Germinal center (tissue), 1 donor: ENCODE data around the gene MAP7D2.
A peak's percentile ranks its signal among the peaks of the same experiment; 100 is the strongest.

Experiments used
- DNase-seq: peaks from one replicate; pipeline ENCODE4 v3.0.0; 2012; ENCODE audit warnings: mixed read lengths, low spot score

MAP7D2 gene

DNA sequence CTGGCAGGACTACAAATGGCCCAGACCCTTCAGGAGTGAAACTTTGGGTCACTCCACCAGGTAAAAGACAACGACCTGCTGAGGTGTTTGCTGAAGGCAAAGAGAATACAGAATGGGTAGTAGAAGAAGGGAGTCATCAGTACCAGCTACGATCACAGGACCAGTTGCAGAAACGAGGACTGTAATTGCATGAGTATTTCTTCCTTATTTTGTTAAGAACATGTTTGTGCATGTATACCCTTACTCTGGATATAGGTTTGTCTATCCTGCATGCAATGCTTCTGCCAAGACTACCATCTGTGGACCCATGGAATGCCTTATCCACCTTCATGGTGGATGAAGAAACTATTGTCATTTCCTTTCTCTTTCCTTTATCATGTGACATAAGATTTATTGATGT, 77.7 kb downstream of the MAP7D2 start:
- no peak for DNase-seq

DNA sequence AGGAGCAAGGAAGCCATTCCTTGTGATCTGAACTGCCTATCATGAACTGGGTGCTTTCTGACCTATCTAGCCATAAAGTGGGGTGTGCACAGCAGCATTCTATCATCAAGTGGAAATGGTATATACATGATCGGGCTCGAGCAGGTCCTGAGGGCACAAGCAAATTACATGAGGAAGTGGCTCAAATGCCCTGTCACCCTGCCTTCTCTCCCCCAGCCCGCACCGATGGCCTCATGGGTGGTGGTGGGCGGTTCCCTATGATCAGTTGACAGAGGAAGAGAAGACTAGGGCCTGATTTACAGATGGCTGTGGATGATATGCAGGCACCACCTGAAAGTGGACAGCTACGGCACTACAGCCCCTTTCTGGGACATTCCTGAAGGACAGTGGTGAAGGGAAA, 79.5 kb downstream of the MAP7D2 start:
- no peak for DNase-seq

DNA sequence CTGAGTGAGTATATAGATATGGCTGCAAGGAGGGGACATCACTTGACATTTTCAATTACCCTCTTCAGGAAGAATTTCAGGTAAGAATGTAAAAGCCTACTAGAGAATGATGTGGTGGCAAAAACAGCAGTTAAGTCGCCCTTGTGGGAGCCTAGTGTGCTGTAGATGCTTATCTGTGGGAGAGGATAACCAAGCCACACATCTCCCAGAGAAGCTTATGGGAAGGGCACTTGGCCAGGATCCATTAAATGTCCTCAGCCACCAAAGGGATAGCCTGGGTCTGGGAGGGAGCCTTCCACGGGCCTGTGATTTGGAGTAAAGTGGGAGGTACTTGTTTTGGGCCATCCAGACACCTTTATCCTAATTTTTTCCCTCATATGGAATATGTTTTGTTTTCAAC, 84.5 kb downstream of the MAP7D2 start:
- DNase-seq: no peak

DNA sequence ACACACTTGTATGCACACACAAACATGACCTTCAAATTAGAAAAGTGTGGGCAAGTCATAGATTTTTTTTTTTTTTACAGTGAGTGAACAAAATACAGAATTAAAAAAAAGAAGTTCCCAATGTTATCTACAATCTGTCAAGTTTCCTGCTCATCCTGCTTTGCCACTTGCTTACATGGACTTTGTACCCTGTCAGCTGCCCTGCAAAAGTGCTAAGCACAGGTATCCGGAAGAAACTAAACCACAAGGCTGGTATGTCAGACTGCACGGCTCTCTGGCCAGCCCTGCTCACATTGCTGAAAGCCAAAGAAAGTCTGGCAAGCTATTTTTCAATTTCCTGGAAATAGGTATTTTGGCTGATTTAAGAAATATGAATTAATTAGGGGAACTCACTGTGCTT, 87.0 kb downstream of the MAP7D2 start:
- no peak for DNase-seq

DNA sequence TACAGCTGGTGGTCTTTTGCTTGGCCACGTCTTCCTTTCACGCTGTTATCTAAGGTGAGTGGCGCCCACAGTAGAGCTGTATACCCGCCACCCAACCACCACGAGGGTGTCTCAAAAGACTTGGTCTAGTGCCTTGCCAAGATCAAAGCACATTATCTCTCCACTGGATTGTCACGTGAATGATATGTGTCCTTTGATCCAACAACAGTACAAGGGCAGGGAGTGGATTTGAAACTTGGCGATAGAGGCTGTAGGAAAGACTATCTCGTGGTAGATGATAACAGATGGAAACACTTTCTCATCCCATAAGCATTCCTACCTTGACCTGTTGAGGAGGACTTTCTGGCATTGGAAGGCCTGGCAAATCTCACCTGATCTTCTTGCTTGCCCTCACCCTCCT, 88.1 kb downstream of the MAP7D2 start:
- no peak for DNase-seq

DNA sequence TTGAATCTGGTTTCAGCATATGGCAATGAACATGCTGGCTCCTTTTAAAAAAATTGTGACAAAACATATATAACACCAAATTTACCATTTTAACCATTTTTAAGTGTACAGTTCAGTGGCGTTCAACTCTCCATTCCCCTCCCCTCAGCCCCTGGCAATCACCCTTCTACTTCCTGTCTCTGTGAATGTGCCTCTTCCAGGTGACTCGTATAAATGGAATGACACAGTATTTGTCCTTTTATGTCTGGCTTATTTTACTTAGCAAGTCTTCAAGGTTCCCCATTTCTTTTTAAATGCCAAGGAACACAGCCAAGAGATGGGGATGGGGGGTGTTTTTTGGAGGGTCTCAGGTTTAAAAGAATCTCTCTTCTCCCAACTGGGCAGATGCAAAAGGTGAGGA, 90.4 kb downstream of the MAP7D2 start:
- no peak for DNase-seq

DNA sequence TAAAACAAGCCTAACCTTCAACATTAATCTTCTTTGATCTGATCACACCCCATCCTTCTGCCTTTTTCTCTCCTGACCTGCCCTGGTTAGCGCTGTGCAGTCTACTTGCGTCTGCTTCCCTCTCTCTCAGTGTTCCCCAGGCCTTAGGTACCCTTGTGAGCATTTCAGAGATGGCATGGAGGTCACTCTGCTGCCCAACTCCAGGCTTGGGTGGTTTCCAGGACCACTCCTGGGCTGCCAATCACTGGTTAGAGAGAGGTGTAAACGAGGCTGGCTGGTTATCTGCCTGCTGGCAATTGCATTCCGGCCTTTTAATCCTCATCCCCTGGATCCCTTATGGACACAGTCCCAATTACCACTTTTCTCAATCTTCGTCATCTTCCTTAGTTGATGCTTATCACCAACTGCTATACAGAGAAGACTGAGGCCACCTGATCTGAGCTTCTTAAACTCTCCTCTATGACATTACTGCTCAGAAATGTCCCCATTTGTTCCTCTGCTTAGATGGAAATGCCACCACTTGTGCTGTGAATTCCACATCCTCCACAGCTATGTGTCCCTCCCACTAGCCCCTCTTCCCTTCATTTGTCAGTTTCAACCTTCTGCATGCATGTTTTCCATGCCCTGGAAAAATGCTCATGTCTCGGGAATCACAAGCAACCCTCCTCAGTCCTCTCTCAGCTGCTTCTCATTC, 96.9 kb downstream of the MAP7D2 start:
- DNase-seq: no peak

DNA sequence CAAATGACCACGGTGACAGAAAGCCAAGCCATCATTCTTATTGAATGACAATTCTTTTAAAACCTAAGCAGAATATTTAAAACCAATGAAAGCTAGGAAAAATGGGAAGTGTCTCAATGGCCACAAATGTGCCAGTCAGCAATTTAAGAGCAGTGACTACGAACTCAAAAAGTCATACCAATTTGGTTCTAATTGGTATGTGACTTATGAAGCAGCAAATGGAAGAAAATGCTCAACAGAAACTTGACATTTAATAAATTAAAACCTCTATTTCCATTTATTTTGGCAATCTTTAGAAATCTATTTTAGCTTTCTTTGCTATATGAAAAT, 100.1 kb downstream of the MAP7D2 start:
- DNase-seq: no peak

DNA sequence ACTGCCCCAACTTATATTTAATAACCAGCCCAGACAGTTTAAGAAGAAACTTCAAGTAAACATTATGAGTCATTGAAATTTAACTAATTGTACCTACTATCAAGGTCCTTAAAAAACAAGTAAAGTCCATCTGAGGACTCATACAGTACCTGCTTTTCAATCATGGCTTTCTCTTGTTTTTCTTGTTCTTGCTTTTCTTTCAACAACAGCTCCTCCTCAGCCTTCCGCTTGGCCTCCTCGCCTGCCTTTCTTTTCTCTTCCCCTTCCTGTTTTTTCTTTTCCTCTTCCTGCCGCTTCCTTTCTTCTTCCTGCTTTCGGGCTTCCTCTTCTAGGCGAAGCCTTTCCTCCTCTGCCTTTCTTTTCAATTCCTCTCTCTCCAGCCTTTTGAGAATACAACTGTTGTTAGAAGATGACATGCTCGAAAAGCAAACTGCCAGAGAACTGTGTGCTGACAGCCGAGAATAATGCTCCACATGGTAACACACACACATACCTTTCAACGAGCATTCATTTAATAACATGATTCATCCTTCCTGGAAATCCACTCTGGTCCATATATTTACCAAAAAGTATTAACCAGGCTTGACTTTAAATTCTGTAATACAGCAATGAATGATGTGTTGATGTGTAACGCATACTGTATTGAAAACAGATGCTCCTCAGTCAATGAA, 100.6 kb downstream of the MAP7D2 start:
- no peak for DNase-seq

DNA sequence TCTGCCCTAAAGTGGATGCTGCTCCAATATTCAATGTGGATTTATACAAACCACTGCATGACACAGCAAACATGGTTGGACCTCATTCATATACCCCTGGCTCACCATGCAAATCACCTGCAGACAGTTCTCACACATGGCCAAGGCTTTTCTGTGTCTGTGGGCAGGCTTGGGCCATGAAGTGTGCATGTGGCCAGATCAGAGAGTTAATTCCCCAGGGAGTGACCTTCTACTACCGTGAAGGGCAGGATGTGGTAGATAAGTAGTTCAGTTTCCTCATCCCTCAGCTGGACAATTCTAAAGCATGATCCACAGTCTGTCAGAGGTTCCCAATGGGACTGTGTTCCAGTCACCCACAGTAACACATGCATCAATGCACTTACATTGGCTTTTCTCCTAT, 101.3 kb downstream of the MAP7D2 start:
- DNase-seq: no peak

DNA sequence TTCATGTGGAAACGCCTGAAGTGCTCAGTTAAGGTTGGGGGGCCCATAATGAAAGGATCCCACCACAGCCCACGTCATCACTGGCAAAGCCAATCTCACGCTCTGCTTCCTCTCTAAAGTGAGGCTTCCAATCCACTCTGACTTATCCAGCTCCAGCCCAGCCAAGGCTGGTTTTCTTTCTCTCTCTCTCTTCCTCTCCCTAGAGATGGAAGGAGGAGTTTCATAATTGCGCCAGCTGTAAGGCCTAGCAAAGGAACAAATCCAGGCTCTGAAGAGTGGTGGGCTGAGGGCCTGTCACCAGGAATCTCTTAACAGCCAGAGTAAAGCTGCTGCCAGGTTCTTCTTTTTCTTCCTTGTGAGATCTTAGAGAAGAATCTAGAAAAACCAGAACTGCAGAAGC, 105.1 kb downstream of the MAP7D2 start:
- no peak for DNase-seq

DNA sequence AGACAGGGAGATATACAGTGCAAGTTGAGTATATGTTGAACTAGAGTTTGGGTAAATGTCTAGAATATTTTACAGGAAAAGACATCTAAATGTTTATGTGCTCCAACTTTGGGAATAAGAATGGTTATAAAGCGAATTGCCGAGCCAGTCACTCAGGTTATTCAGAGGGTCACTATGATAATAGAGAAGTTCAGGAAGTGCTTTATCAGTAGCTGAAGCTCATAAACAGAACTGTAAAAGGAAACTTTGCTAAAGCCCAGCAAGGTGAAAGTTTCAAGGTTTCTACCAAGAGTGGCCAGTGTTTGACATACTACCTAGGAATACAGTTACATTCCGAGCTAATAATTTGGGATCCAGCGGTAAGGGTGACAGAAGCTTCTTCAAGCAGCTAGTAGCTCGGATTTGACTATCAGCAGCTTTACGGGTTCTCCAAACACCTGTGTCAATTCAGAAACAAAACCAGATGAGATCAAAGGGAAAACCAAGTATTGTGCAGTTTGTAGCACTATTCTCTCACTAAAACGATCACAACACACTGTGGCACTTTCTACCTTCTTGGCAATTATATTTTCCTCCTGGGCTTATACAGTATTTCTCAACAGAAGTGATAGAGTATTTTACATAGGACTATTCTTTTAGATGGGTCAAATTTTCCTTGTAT, 108.6 kb downstream of the MAP7D2 start:
- DNase-seq: no peak

DNA sequence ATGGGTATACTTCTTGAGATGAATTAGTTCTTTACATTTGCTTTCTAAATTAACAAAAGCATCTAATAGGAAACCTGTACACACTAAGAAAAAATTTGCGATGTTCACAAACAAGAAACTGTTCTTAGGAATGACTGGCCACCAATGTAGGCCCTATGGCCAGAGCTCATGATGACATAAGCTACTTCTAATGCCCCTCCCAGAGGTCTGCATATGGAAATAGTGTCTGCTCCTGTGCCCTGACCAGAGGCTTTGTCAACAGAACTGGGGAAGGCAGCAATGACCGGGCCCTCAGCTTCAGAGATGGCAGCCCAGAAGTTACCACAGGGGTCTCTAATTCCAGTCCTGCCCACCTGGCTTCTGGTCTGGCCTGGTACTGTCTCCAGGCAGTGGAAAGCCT, 110.8 kb downstream of the MAP7D2 start:
- no peak for DNase-seq

DNA sequence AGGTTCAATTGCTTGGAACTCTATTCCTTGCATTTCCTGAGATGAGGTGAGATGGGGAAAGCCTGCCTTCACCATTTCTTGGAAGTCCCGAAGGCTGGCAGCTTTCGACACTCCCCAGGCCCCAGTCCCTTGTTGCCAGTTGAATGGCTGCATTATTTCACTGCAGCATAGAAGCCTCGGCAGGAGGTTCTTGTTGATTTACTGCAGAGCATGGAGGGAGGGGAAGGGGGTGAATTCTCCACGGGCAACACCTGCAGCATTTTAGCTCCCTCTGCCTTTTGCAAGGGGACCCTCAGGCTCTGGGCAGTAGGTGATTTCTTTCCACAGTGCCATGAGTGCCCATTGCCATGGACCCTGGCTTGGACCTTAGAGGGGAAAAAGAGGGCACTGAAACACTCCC, 115.1 kb downstream of the MAP7D2 start:
- DNase-seq: no peak

DNA sequence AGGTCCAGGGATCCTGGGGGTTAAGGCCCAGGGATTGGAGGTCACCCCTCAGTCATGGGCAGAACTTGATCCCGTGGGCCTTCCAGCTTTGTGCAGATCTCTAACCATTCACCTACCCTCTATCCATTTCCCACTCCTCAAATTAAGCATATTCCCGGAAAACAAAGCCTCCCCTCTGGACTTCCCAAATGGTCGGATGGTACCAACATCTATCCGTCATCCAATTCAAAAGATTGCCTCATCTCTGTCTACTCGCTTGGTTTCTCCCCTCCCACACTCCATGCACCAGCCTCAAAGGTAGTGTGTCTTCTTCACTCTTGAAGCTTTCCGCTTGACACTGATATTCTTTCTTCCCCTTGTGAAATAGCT, 125.4 kb downstream of the MAP7D2 start:
- DNase-seq: no peak

DNA sequence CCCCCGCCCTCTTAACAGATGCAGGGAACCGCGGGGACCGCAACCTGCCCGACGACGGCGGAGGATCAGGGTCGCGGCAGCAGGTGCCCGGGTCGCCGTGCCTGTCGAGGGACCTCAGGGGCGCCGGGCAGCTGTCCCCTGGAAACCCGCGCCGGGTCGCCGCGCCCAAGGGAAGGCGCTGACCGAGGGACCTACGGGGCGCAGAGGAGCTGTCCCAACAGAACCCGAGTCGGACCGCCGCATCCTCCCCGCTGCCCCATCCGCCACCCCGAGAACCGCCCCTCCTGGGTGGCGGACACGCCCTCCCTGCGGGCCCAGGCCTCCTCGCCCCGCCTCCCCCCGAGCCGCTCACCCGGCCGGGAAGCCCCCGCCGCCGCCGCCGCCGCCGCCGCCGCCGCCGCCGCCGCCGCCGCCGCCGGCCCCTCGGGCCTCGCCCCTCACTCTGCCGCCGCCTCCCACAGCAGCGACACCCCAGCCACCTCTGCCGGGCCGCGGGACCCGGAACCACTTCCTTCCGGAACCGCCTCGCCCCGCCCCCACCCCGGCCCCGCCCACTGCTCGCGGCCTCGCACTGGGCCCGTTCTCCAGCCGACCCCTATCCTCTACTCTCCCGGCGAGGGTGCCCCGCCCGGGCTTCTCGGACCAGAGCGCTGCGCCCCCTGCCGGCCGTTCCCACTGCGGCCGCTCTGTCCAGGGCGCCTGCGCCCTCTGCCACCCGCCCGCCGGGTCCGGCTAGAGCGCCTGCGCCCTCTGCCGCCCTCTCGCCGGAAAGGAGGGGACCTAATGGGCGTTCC, 126.0 kb downstream of the MAP7D2 start, which contains the start of gene BCLAF3:
BCLAF3 (minus strand) TSS at position 506 of the 794 bp plus-strand sequence. CDS start 20,797 bp downstream, outside the sequence.
- peak; percentile 92 for DNase-seq

DNA sequence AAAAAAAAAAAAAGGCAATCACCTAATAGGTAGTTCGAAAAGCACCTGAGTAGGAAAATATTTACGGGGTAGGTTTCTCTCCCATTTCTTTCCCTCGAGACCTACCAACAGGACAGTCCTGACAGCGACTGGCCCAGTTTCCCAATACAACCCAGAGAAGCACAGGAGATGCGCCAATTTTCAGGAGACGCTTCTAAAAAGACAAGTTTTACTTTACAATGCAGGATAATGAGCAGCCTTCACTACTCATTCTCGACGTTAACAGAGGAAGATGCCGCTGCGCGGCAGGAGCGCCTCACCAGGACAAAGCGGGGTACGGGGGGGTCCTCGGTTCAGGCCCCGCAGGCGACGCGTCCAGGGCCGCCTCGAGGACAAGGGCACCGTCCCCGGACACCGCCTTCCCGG, 126.6 kb downstream of the MAP7D2 start:
- no peak for DNase-seq

DNA sequence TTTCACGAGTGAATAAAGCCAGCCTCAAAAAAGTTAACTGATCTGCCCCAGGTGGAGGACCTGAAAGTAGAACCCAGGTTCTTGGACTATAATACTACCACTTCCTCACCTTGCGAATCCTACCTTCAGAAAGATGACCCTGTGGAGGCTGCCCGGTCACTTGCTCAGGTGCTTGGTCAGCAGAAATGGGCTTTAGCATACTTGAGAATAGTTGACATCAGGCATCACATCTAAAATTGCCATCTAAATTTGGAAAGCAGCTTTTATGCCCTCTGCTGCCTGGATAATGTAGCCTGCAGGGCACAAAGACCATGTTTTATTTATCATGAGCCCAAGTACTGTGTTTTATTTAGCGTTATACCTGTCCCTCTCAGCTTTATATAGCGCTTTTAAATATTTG, 128.9 kb downstream of the MAP7D2 start:
- DNase-seq: no peak

DNA sequence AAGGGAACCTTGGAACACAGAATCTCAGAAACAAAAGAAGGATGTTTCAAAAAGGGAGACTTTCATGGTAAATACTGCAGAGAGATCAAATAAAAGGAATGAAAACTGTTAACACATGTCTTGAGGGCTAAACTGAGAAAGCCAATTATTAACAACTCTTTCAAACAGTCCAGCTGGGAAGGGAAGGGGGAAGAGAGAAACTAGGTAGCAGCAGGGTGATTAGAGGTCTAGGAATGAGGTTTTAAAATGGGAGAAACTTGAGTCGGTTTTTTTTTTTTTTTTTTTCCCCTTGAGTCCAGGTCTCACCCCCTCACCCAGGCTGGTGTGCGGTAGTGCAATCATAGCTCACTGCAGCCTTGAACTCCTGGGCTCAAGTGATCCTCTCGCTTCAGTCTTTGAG, 130.2 kb downstream of the MAP7D2 start:
- DNase-seq: no peak

DNA sequence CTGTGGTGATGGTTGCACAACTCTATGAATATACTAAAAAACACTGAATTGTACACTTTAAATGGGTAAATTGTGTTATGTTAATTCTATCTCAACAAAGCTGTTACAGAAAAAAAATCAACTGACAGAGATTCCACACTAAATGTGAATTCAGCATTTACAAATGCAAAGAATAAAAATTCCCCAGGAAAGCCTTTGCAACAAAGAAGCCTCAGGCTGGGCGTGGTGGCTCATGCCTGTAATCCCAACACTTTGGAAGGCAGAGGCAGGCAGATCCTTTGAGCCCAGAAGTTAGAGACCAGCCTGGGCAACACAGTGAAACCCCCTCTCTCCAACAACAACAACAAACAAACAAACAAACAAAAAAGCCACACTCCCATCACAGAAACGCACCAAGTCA, 134.8 kb downstream of the MAP7D2 start:
- no peak for DNase-seq

DNA sequence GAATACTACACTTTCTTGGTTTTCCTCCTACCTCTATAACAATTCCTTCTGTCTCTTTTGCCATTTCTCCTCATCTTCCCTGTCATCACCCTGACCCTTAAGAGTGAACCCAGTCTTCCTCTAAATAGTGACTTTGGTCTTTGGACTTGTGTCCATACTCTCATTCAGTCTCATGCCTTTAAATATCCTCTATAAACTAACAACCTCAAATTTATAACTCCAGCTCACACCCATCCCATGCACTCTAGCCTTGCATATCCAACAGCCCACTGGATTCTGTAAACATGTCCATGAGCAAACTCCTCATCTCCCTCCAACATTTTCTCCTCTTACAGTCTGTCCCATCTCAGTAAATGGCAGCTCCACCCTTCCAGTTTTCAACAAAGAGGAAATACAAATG, 140.9 kb downstream of the MAP7D2 start:
- DNase-seq: no peak

DNA sequence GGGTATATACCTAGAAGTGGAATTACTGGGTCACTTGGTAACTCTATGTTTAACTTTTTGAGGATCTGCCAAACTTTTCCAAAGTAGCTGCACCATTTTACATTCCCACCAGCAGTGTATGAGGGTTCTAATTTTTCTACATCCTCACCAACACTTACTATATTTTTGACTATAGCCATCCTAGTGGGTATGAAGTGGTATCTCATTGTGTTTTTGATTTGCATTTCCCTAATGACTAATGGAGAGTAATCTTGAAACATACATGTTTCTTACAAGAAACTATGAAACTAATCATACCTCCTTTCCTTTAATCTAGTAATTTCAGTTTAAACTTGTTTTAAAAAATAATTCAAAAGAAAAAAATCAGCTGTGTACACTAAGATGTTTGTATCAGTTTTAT, 143.7 kb downstream of the MAP7D2 start:
- no peak for DNase-seq

DNA sequence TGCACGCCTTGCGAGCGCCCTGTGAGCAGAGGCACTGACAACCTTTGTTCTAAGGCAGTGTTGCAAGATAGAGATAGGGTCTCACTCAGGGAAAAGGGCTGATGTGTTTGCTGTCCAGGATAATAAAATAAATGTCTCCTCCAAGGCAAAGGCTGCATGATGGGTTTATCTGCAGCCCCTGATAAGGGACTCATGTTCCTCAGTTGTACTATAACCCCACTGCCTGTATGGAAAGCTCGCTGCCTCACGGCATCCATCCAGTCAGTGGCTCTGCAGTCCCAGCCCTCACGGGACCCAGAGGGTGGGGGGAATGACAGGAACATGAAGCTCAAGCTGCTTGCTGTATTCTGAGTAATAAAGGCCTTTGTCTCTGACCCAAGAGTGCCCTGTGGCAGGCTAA, 148.4 kb downstream of the MAP7D2 start:
- no peak for DNase-seq
